ENCODE results near the gene ABHD14A. TPM values are rescaled to one million over a fixed set of nuclear protein-coding genes. Genes with fewer than 3 reads are reported as not detected.

ABHD14A gene
- total RNA-seq, 4 donors from 2014 or later = 3.1 to 11.9 (median 8.3) TPM

GRCh38 chr3:52001443-52001974, 26.6 kb downstream of the ABHD14A start:
- no peak overlapping the region for H3K27ac ChIP-seq
- H3K4me1 ChIP-seq = peaks cover 31% of the 10 kb centered on the region
- 3% methylated on average over 17 of the region's 18 CpGs for WGBS
- peak; percentile 85 to 87 for DNase-seq (ENCODE audit: low spot score in 2 of 2)
- no peaks in the 10 kb centered on the region for H3K27me3 ChIP-seq
- H3K4me3 ChIP-seq = no peak overlapping the region
- no peaks in the 10 kb centered on the region for H3K36me3 ChIP-seq
- TF ChIP-seq CTCF (IDR thresholded peaks at IDR 0.05) = peak; percentile 76 to 81
- no peak for TF ChIP-seq POLR2A (IDR thresholded peaks at IDR 0.05)
- H3K9me3 ChIP-seq = no peaks in the 10 kb centered on the region

GRCh38 chr3:52002748-52003147, 27.9 kb downstream of the ABHD14A start:
- no peak overlapping the region for H3K27ac ChIP-seq
- peaks cover 32% of the 10 kb centered on the region for H3K4me1 ChIP-seq
- H3K27me3 ChIP-seq = no peaks in the 10 kb centered on the region
- no peak for DNase-seq (ENCODE audit: low spot score in 2 of 2)
- H3K4me3 ChIP-seq = no peak overlapping the region
- H3K9me3 ChIP-seq = no peaks in the 10 kb centered on the region
- 82% methylated on average over 6 of the region's 6 CpGs for WGBS
- H3K36me3 ChIP-seq = no peaks in the 10 kb centered on the region
- TF ChIP-seq EP300 (IDR thresholded peaks at IDR 0.05) (no peak), POLR2AphosphoS5 (IDR thresholded peaks at IDR 0.05) (no peak), POLR2A (IDR thresholded peaks at IDR 0.05) (no peak), CTCF (IDR thresholded peaks at IDR 0.05) (no peak)

DNA sequence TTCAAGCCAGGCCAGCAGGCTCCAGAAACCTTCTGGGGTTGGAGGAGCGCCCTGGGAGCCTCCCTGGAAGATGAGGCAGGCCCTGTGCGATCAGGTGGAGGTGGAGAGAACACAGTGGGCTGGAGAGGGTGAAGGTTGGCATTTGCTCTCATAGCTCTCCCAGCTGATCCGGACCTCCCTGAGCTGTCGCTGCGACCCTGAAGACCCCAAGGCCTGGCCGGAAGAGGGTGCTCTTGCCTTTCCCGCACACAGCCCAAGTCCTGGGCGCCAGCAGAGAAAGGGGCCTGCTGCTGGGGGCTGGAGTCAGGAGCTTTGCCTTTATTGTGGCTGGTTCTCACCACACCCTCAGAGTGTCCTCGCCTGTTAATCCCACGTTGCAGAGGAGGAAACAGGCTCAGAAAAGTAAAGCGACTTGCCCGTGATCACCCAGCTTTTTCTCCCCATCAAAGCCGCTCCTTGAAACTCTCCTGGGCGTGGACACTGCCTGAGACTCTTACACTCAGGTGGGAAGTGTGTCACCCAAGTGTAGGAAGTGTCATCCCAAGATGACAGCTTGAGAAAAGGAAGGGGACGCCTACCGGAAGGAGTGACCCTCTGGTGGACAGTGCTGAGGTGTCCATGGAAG, 29.4 kb downstream of the ABHD14A start:
- no peaks in the 10 kb centered on the region for H3K36me3 ChIP-seq
- H3K4me3 ChIP-seq = no peak overlapping the region
- no peak overlapping the region for H3K27ac ChIP-seq
- no peak for TF ChIP-seq POLR2AphosphoS5 (IDR thresholded peaks at IDR 0.05)
- no peak for TF ChIP-seq POLR2A (IDR thresholded peaks at IDR 0.05)
- TF ChIP-seq EP300 (IDR thresholded peaks at IDR 0.05) = no peak
- peak in 1 of 2 donors; percentile 13 for TF ChIP-seq CTCF (IDR thresholded peaks at IDR 0.05)
- no peaks in the 10 kb centered on the region for H3K9me3 ChIP-seq
- peaks cover 32% of the 10 kb centered on the region for H3K4me1 ChIP-seq
- no peak for DNase-seq (ENCODE audit: low spot score in 2 of 2)
- no peaks in the 10 kb centered on the region for H3K27me3 ChIP-seq
- 68% methylated on average over 10 of the region's 16 CpGs for WGBS

GRCh38 chr3:52004906-52005395, 30.1 kb downstream of the ABHD14A start:
- H3K27ac ChIP-seq = no peak overlapping the region
- no peak for DNase-seq (ENCODE audit: low spot score in 2 of 2)
- no peaks in the 10 kb centered on the region for H3K27me3 ChIP-seq
- WGBS = 100% methylated on average over 1 of the region's 4 CpGs
- no peaks in the 10 kb centered on the region for H3K9me3 ChIP-seq
- no peaks in the 10 kb centered on the region for H3K36me3 ChIP-seq
- peaks cover 32% of the 10 kb centered on the region for H3K4me1 ChIP-seq
- no peak overlapping the region for H3K4me3 ChIP-seq
- TF ChIP-seq EP300 (IDR thresholded peaks at IDR 0.05) (no peak), POLR2A (IDR thresholded peaks at IDR 0.05) (no peak), CTCF (IDR thresholded peaks at IDR 0.05) (no peak), POLR2AphosphoS5 (IDR thresholded peaks at IDR 0.05) (no peak)

GRCh38 chr3:52005571-52005986, 30.7 kb downstream of the ABHD14A start:
- Histone ChIP-seq H3K4me3 (no peak overlapping the region), H3K27me3 (no peaks in the 10 kb centered on the region), H3K4me1 (peaks cover 32% of the 10 kb centered on the region), H3K9me3 (no peaks in the 10 kb centered on the region), H3K27ac (no peak overlapping the region), H3K36me3 (no peaks in the 10 kb centered on the region)
- 10% methylated on average over 10 of the region's 15 CpGs for WGBS
- TF ChIP-seq POLR2AphosphoS5 (IDR thresholded peaks at IDR 0.05) (no peak), EP300 (IDR thresholded peaks at IDR 0.05) (no peak), CTCF (IDR thresholded peaks at IDR 0.05) (no peak), POLR2A (IDR thresholded peaks at IDR 0.05) (no peak)
- no peak for DNase-seq (ENCODE audit: low spot score in 2 of 2)
